ENCODE measurements around the gene MTUS2.

DNA sequence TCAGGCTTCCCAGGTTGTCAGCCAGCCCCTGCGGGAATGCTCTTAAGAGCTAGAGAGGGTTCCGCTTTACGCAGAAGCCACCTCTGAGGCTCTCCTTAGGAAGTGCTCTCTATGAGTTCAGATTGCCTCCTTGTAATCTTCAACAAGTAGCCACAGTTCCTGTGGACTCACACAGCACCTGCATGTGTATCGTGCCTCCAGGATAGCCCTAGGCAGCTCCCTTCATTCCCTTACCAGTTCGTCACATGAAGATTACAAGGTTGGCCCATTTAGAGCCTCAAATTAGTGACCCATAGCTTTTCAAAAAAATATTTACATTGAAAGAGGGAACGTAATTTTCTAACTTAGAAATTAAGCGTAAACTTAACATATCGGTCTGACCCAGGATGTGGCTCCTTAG lies 284.3 kb downstream of the MTUS2 start:
- TF ChIP-seq, protein P1, sequence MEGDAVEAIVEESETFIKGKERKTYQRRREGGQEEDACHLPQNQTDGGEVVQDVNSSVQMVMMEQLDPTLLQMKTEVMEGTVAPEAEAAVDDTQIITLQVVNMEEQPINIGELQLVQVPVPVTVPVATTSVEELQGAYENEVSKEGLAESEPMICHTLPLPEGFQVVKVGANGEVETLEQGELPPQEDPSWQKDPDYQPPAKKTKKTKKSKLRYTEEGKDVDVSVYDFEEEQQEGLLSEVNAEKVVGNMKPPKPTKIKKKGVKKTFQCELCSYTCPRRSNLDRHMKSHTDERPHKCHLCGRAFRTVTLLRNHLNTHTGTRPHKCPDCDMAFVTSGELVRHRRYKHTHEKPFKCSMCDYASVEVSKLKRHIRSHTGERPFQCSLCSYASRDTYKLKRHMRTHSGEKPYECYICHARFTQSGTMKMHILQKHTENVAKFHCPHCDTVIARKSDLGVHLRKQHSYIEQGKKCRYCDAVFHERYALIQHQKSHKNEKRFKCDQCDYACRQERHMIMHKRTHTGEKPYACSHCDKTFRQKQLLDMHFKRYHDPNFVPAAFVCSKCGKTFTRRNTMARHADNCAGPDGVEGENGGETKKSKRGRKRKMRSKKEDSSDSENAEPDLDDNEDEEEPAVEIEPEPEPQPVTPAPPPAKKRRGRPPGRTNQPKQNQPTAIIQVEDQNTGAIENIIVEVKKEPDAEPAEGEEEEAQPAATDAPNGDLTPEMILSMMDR (IDR thresholded peaks at IDR 0.05), result no peak
- TF ChIP-seq EZH2 (IDR thresholded peaks at IDR 0.05), result no peak
- no peak for TF ChIP-seq EZH2phosphoT487 (IDR thresholded peaks at IDR 0.05)

Data from neural progenitor cell (in vitro differentiated cells).